LHCN-M2 (cell line): ENCODE measurements around the gene FGG. TPM values are rescaled to one million over a fixed set of nuclear protein-coding genes. Genes with fewer than 3 reads are reported as not detected.

Experiments
- total RNA-seq: library from RNA; depleted of rRNA; stranded (reverse); fragments of >200 nt; gene quantifications from 2 replicates; pipeline ENCODE4 v1.2.3, GENCODE V29; 2014; rRNA removed

Gene FGG
- total RNA-seq, 1 experiment from 2014 or later: not detected

Other genes with a start within 250 kb of the FGG start
- not detected in 2 replicates for gene DCHS2, start 120.9 kb downstream of the FGG start, total RNA-seq
- gene PLRG1, start 62.3 kb downstream of the FGG start, total RNA-seq: 51.7 and 63.0 TPM in 2 replicates
- not detected in 2 replicates for gene FGB, start 49.6 kb downstream of the FGG start, total RNA-seq
- not detected in 2 replicates for gene FGA, start 21.9 kb downstream of the FGG start, total RNA-seq
- gene LRAT, start 131.3 kb upstream of the FGG start, total RNA-seq: not detected in 2 replicates
- 0.06 TPM in 1 of 2 replicates, not detected in the other for gene RBM46, start 168.6 kb upstream of the FGG start, total RNA-seq